ENCODE data around the gene LRRC73.
"Not testable (repeated sequence)": the region's sequence is repeated elsewhere in the genome, so short reads cannot be mapped to it uniquely, and the experiment has no call there.

The LRRC73 gene

GRCh38 chr6:43540507-43540906 is 30.4 kb upstream of the LRRC73 start:
- TF ChIP-seq CTCF (IDR thresholded peaks at IDR 0.05; ENCODE audit: borderline replicate concordance, control extremely low read depth, extremely low read depth, insufficient read depth, missing control alignments) = no peak
- in situ Hi-C loops (cut with MboI; ENCODE audit: low sequenced_read_pairs, unreplicated experiment) = no loop called here
- no peak for DNase-seq (ENCODE audit: low spot score)

GRCh38 chr6:43539409-43539808 is 29.3 kb upstream of the LRRC73 start:
- DNase-seq (ENCODE audit: low spot score); in situ Hi-C loops (cut with MboI; ENCODE audit: low sequenced_read_pairs, unreplicated experiment): not testable (repeated sequence)

- in situ Hi-C loops (cut with MboI; ENCODE audit: low sequenced_read_pairs, unreplicated experiment); DNase-seq (ENCODE audit: low spot score): not testable (repeated sequence)
Observed at GRCh38 chr6:43538986-43539385, 28.8 kb upstream of the LRRC73 start.

GRCh38 chr6:43532201-43532600 is 22.1 kb upstream of the LRRC73 start:
- no peak for DNase-seq (ENCODE audit: low spot score)
- in situ Hi-C loops (cut with MboI; ENCODE audit: low sequenced_read_pairs, unreplicated experiment) = no loop called here

GRCh38 chr6:43524483-43524961 is 14.4 kb upstream of the LRRC73 start:
- no peak for TF ChIP-seq CTCF (IDR thresholded peaks at IDR 0.05; ENCODE audit: borderline replicate concordance, control extremely low read depth, extremely low read depth, insufficient read depth, missing control alignments)
- no peak for DNase-seq (ENCODE audit: low spot score)
- in situ Hi-C loops (cut with MboI; ENCODE audit: low sequenced_read_pairs, unreplicated experiment) = no loop called here

More at GRCh38 chr6:43532201-43532600, 22.1 kb upstream of the LRRC73 start:
- TF ChIP-seq CTCF (IDR thresholded peaks at IDR 0.05; ENCODE audit: borderline replicate concordance, control extremely low read depth, extremely low read depth, insufficient read depth, missing control alignments) = no peak

- no peak for TF ChIP-seq CTCF (IDR thresholded peaks at IDR 0.05; ENCODE audit: borderline replicate concordance, control extremely low read depth, extremely low read depth, insufficient read depth, missing control alignments)
- DNase-seq (ENCODE audit: low spot score) = no peak
- in situ Hi-C loops (cut with MboI; ENCODE audit: low sequenced_read_pairs, unreplicated experiment) = no loop called here
Observed at GRCh38 chr6:43523284-43523683, 13.1 kb upstream of the LRRC73 start.

GRCh38 chr6:43522547-43523261 is 12.6 kb upstream of the LRRC73 start:
- TF ChIP-seq CTCF (IDR thresholded peaks at IDR 0.05; ENCODE audit: borderline replicate concordance, control extremely low read depth, extremely low read depth, insufficient read depth, missing control alignments) = no peak
- in situ Hi-C loops (cut with MboI; ENCODE audit: low sequenced_read_pairs, unreplicated experiment) = no loop called here
- no peak for DNase-seq (ENCODE audit: low spot score)

GRCh38 chr6:43521836-43522235 is 11.7 kb upstream of the LRRC73 start:
- no peak for DNase-seq (ENCODE audit: low spot score)
- in situ Hi-C loops (cut with MboI; ENCODE audit: low sequenced_read_pairs, unreplicated experiment) = no loop called here
- TF ChIP-seq CTCF (IDR thresholded peaks at IDR 0.05; ENCODE audit: borderline replicate concordance, control extremely low read depth, extremely low read depth, insufficient read depth, missing control alignments) = no peak

All from GM13976 (cell line).